ENCODE results near the gene CACUL1. TPM values are rescaled to one million over a fixed set of nuclear protein-coding genes. Genes with fewer than 3 reads are reported as not detected.

Gene CACUL1
- total and polyA plus RNA-seq, 4 donors, result 3.9 to 15.8 (median 13.1) TPM

DNA sequence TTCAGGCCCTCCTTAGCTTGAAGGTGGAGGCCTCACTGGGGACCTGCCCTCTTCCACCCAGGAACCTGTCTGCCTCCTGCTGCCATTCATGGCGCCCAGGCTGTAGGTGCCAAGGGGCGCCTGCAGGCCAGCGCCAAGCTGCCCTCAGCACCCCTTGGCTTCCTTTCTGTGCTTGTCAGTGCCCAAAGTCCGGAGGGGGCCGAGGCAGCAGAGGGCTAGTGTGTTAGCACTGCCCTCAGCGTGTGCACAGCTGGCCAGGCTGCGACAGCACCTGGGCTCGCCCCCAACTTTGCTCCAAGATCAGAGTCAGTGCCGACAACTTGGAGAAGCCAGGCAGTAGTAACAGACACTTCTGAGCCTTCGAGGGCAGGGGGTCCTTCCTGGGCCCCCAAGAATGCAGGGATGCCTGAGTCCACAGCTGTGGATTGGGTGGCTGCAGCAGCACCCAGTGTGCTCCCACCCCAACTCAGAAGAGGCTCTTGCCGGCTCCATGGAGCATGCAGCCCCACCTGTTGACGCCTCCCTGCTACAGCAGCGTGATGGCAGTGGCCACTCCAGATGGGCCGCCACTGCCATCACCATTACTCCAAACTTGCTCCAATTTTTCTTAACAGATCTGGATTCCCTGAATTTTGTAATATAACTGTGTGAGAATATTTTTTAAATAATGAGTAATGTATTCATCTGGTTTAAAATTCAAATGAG is 41.7 kb downstream of the CACUL1 start:
- H3K27ac ChIP-seq (ENCODE audit: low read depth in 1 of 2, low read length in 2 of 2), result no peak overlapping the region
- DNase-seq (ENCODE audit: low spot score), result no peak
- no peaks in the 10 kb centered on the region for H3K4me1 ChIP-seq (ENCODE audit: control insufficient read depth in 4 of 4, insufficient read depth in 4 of 4, low read length in 3 of 4)
- H3K27me3 ChIP-seq (ENCODE audit: control insufficient read depth in 4 of 4, insufficient read depth in 4 of 4, low read length in 3 of 4), result no peaks in the 10 kb centered on the region
- H3K4me3 ChIP-seq (ENCODE audit: low read depth in 1 of 3, low read length in 3 of 3), result no peak overlapping the region
- no peaks in the 10 kb centered on the region for H3K9me3 ChIP-seq (ENCODE audit: control insufficient read depth in 4 of 4, low read length in 3 of 4)
- H3K9ac ChIP-seq (ENCODE audit: low read depth in 1 of 2, low read length in 2 of 2), result no peak overlapping the region
- WGBS, result 96% methylated on average over 14 of the region's 14 CpGs
- TF ChIP-seq GABPA (IDR thresholded peaks at IDR 0.05 in 1 of 2, conservative IDR thresholded peaks at IDR 0.05 in 1 of 2), result no peak
- TF ChIP-seq RXRA (IDR thresholded peaks at IDR 0.05), result no peak
- TF ChIP-seq, protein P1, sequence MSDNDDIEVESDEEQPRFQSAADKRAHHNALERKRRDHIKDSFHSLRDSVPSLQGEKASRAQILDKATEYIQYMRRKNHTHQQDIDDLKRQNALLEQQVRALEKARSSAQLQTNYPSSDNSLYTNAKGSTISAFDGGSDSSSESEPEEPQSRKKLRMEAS (IDR thresholded peaks at IDR 0.05), result no peak
- no peak for TF ChIP-seq RAD21 (IDR thresholded peaks at IDR 0.05)
- no peak for TF ChIP-seq FOXA1 (IDR thresholded peaks at IDR 0.05)
- TF ChIP-seq, protein P2, sequence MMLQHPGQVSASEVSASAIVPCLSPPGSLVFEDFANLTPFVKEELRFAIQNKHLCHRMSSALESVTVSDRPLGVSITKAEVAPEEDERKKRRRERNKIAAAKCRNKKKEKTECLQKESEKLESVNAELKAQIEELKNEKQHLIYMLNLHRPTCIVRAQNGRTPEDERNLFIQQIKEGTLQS (IDR thresholded peaks at IDR 0.05), result no peak
- no peak for TF ChIP-seq SP1 (IDR thresholded peaks at IDR 0.05)
- TF ChIP-seq YY1 (IDR thresholded peaks at IDR 0.05), result no peak
- TF ChIP-seq NR2F2 (IDR thresholded peaks at IDR 0.05), result no peak
- no peaks in the 10 kb centered on the region for H3K36me3 ChIP-seq (ENCODE audit: control insufficient read depth in 4 of 4, insufficient read depth in 3 of 4, low read depth in 1 of 4, low read length in 3 of 4)

DNA sequence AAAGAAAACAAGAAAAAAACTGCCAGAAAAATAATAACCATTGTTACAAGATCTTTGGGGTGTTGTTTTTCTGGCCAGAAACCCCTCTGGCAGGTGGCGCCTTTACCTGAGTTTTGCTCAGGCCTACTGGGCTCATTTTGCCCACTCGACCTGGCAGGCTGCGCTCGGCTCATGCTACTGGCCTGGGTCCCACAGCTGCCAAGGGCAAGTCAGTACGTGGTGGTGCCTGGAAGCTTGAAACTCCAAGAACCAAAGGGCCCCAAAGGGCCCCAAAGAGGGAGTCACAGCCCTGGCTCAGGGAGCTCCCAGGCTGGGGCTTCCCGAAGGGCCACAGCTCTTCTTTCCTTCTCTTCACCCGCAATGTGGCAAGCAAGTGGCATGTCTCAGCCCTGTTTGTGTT is 42.7 kb downstream of the CACUL1 start:
- Histone ChIP-seq H3K27ac (ENCODE audit: low read depth in 1 of 2, low read length in 2 of 2) (no peak overlapping the region), H3K36me3 (ENCODE audit: control insufficient read depth in 4 of 4, insufficient read depth in 3 of 4, low read depth in 1 of 4, low read length in 3 of 4) (no peaks in the 10 kb centered on the region), H3K4me3 (ENCODE audit: low read depth in 1 of 3, low read length in 3 of 3) (no peak overlapping the region), H3K4me1 (ENCODE audit: control insufficient read depth in 4 of 4, insufficient read depth in 4 of 4, low read length in 3 of 4) (no peaks in the 10 kb centered on the region), H3K9ac (ENCODE audit: low read depth in 1 of 2, low read length in 2 of 2) (no peak overlapping the region), H3K9me3 (ENCODE audit: control insufficient read depth in 4 of 4, low read length in 3 of 4) (no peaks in the 10 kb centered on the region), H3K27me3 (ENCODE audit: control insufficient read depth in 4 of 4, insufficient read depth in 4 of 4, low read length in 3 of 4) (no peaks in the 10 kb centered on the region)
- WGBS, result 94% methylated on average over 7 of the region's 7 CpGs
- no peak for DNase-seq (ENCODE audit: low spot score)
- TF ChIP-seq RAD21 (IDR thresholded peaks at IDR 0.05), result no peak
- TF ChIP-seq YY1 (IDR thresholded peaks at IDR 0.05), result no peak
- TF ChIP-seq EGR1 (IDR thresholded peaks at IDR 0.05; ENCODE audit: low read depth in 2 of 2), result no peak
- no peak for TF ChIP-seq FOXA1 (IDR thresholded peaks at IDR 0.05)
- no peak for TF ChIP-seq SP1 (IDR thresholded peaks at IDR 0.05)
- TF ChIP-seq HNF4G (IDR thresholded peaks at IDR 0.05), result no peak
- TF ChIP-seq, protein P3, sequence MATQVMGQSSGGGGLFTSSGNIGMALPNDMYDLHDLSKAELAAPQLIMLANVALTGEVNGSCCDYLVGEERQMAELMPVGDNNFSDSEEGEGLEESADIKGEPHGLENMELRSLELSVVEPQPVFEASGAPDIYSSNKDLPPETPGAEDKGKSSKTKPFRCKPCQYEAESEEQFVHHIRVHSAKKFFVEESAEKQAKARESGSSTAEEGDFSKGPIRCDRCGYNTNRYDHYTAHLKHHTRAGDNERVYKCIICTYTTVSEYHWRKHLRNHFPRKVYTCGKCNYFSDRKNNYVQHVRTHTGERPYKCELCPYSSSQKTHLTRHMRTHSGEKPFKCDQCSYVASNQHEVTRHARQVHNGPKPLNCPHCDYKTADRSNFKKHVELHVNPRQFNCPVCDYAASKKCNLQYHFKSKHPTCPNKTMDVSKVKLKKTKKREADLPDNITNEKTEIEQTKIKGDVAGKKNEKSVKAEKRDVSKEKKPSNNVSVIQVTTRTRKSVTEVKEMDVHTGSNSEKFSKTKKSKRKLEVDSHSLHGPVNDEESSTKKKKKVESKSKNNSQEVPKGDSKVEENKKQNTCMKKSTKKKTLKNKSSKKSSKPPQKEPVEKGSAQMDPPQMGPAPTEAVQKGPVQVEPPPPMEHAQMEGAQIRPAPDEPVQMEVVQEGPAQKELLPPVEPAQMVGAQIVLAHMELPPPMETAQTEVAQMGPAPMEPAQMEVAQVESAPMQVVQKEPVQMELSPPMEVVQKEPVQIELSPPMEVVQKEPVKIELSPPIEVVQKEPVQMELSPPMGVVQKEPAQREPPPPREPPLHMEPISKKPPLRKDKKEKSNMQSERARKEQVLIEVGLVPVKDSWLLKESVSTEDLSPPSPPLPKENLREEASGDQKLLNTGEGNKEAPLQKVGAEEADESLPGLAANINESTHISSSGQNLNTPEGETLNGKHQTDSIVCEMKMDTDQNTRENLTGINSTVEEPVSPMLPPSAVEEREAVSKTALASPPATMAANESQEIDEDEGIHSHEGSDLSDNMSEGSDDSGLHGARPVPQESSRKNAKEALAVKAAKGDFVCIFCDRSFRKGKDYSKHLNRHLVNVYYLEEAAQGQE (IDR thresholded peaks at IDR 0.05), result no peak
- TF ChIP-seq TAF1 (conservative IDR thresholded peaks at IDR 0.05), result no peak
- no peak for TF ChIP-seq FOXA2 (IDR thresholded peaks at IDR 0.05)
- no peak for TF ChIP-seq JUND (IDR thresholded peaks at IDR 0.05)
- TF ChIP-seq NR2F2 (IDR thresholded peaks at IDR 0.05), result no peak
- no peak for TF ChIP-seq GABPA (IDR thresholded peaks at IDR 0.05 in 1 of 2, conservative IDR thresholded peaks at IDR 0.05 in 1 of 2)
- TF ChIP-seq, protein P4, sequence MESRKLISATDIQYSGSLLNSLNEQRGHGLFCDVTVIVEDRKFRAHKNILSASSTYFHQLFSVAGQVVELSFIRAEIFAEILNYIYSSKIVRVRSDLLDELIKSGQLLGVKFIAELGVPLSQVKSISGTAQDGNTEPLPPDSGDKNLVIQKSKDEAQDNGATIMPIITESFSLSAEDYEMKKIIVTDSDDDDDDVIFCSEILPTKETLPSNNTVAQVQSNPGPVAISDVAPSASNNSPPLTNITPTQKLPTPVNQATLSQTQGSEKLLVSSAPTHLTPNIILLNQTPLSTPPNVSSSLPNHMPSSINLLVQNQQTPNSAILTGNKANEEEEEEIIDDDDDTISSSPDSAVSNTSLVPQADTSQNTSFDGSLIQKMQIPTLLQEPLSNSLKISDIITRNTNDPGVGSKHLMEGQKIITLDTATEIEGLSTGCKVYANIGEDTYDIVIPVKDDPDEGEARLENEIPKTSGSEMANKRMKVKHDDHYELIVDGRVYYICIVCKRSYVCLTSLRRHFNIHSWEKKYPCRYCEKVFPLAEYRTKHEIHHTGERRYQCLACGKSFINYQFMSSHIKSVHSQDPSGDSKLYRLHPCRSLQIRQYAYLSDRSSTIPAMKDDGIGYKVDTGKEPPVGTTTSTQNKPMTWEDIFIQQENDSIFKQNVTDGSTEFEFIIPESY (IDR thresholded peaks at IDR 0.05), result no peak
- TF ChIP-seq, protein P1 (IDR thresholded peaks at IDR 0.05), result no peak
- TF ChIP-seq, protein P2 (IDR thresholded peaks at IDR 0.05), result no peak
- TF ChIP-seq, protein P5, sequence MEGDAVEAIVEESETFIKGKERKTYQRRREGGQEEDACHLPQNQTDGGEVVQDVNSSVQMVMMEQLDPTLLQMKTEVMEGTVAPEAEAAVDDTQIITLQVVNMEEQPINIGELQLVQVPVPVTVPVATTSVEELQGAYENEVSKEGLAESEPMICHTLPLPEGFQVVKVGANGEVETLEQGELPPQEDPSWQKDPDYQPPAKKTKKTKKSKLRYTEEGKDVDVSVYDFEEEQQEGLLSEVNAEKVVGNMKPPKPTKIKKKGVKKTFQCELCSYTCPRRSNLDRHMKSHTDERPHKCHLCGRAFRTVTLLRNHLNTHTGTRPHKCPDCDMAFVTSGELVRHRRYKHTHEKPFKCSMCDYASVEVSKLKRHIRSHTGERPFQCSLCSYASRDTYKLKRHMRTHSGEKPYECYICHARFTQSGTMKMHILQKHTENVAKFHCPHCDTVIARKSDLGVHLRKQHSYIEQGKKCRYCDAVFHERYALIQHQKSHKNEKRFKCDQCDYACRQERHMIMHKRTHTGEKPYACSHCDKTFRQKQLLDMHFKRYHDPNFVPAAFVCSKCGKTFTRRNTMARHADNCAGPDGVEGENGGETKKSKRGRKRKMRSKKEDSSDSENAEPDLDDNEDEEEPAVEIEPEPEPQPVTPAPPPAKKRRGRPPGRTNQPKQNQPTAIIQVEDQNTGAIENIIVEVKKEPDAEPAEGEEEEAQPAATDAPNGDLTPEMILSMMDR (IDR thresholded peaks at IDR 0.05; ENCODE audit: low read depth, low read length, missing input control), result no peak
- no peak for TF ChIP-seq RXRA (IDR thresholded peaks at IDR 0.05)

Data from liver (tissue), 9 donors.